HepG2 (cell line): ENCODE results near the gene BPIFB2. TPM values are rescaled to one million over a fixed set of nuclear protein-coding genes. Genes with fewer than 3 reads are reported as not detected.

Experiments used
- FIP1L1 ChIP-seq: fragments of 200-400 bp; formaldehyde crosslinking; IDR thresholded peaks from 2 replicates; pipeline ENCODE4 v1.6.1; 2018; ENCODE audit warnings: low read depth, mild to moderate bottlenecking, low read length, moderate library complexity, borderline replicate concordance; ENCODE audit not compliant: insufficient read depth
- FOXA1 ChIP-seq, 2 experiments: fragments of 450-650 bp in 1 of 2; sonication (generic) in 1 of 2; formaldehyde crosslinking in 1 of 2; IDR thresholded peaks; 2 replicates each; pipeline versions ENCODE4 v1.4.0 to v1.6.1; 2016 to 2020; ENCODE audit warnings: missing genetic modification reagents in 1 of 2
- NRL ChIP-seq: sonication (generic); formaldehyde crosslinking; IDR thresholded peaks from 2 replicates; pipeline ENCODE4 v1.5.0; 2020; ENCODE audit warnings: missing genetic modification reagents, mild to moderate bottlenecking, moderate library complexity, borderline replicate concordance
- RXRA ChIP-seq: sonication (generic); formaldehyde crosslinking; IDR thresholded peaks from 2 replicates; pipeline ENCODE4 v1.5.1; 2020; ENCODE audit warnings: missing genetic modification reagents
- SOX13 ChIP-seq, 3 experiments: fragments of 450-650 bp in 1 of 3; sonication (generic) in 1 of 3; formaldehyde crosslinking in 1 of 3; IDR thresholded peaks in 2 of 3; conservative IDR thresholded peaks in 1 of 3; 2 replicates each; pipeline versions ENCODE4 v1.5.0 to v1.6.1; 2016 to 2020; ENCODE audit warnings: antibody characterized with exemption in 1 of 3, mild to moderate bottlenecking in 1 of 3, missing compliant biosample characterization in 1 of 3, missing genetic modification reagents in 1 of 3, moderate library complexity in 1 of 3
- ZFX ChIP-seq: sonication (generic); formaldehyde crosslinking; IDR thresholded peaks from 2 replicates; pipeline ENCODE4 v1.4.0; 2020; ENCODE audit warnings: mild to moderate bottlenecking, low read depth, missing genetic modification reagents, moderate library complexity
- ZNF207 ChIP-seq: fragments of 450-650 bp; IDR thresholded peaks from 2 replicates; pipeline ENCODE4 v1.6.1; 2016; ENCODE audit warnings: antibody characterized with exemption, borderline replicate concordance
- ZNF484 ChIP-seq: sonication (generic); formaldehyde crosslinking; IDR thresholded peaks from 2 replicates; pipeline ENCODE4 v1.5.1; 2020; ENCODE audit warnings: mild to moderate bottlenecking, low read depth, missing genetic modification reagents, borderline replicate concordance
- ZNF546 ChIP-seq: sonication (generic); formaldehyde crosslinking; conservative IDR thresholded peaks from 2 replicates; pipeline ENCODE4 v1.8.1; 2023; ENCODE audit warnings: mild to moderate bottlenecking, missing genetic modification reagents
- ZNF619 ChIP-seq: sonication (generic); formaldehyde crosslinking; IDR thresholded peaks from 2 replicates; pipeline ENCODE4 v1.4.0; 2020; ENCODE audit warnings: mild to moderate bottlenecking, missing genetic modification reagents
- ZNF687 ChIP-seq: sonication (generic); formaldehyde crosslinking; IDR thresholded peaks from 2 replicates; pipeline ENCODE4 v1.5.1; 2020; ENCODE audit warnings: mild to moderate bottlenecking, missing genetic modification reagents, moderate library complexity
- ZNF7 ChIP-seq: IDR thresholded peaks from 2 replicates; pipeline ENCODE4 v1.6.1; 2016; ENCODE audit warnings: missing biosample characterization, missing genetic modification reagents
- polyA plus RNA-seq, 8 experiments: library from polyadenylated mRNA; depleted of rRNA in 3 of 8; stranded (reverse) in 7 of 8; unstranded in 1 of 8; fragments of >200 nt; fragmentation: Illumina TruSeq in 4 of 8; extraction: Trizol in 4 of 8; gene quantifications; 2 replicates each; pipeline versions ENCODE4 v1.2.1 to v1.2.3, GENCODE V29; 2011 to 2016; ENCODE audit warnings: low read depth in 4 of 8, missing spikeins in 1 of 8, mixed read lengths in 1 of 8; ENCODE audit not compliant: insufficient read depth in 1 of 8
- total RNA-seq, 5 experiments: library from RNA; depleted of rRNA; stranded (reverse); fragments of >200 nt; fragmentation: Illumina TruSeq; extraction: Trizol; gene quantifications; 2 replicates each; pipeline ENCODE4 v1.2.3, GENCODE V29; 2016; ENCODE audit warnings: low read depth in 1 of 5
- TF ChIP-seq, protein P1 (sequence below): sonication (generic); formaldehyde crosslinking; IDR thresholded peaks from 2 replicates; pipeline ENCODE4 v1.4.0; 2020; ENCODE audit warnings: missing genetic modification reagents
- TF ChIP-seq, protein P2 (sequence below): sonication (generic); formaldehyde crosslinking; IDR thresholded peaks from 2 replicates; pipeline ENCODE4 v1.4.0; 2020; ENCODE audit warnings: missing genetic modification reagents, borderline replicate concordance
- TF ChIP-seq, protein P3 (sequence below): IDR thresholded peaks from 2 replicates; pipeline ENCODE4 v1.6.1; 2016; ENCODE audit warnings: missing compliant biosample characterization, missing genetic modification reagents, borderline replicate concordance

Gene BPIFB2
- total and polyA plus RNA-seq, 2 of the 13 experiments (the other 11 are each of a cell fraction or from before 2014, with no cell fraction given), result 54.5 to 902 TPM

GRCh38 chr20:32982617-32983458, 24.7 kb upstream of the BPIFB2 start (continued):
- TF ChIP-seq ZNF687 (peak; percentile 37), NRL (peak; percentile 56; the same call in 1 of the 2 replicates), ZNF546 (CRISPR knock-in tag) (peak; percentile 82; the same call in 1 of the 2 replicates), ZNF619 (CRISPR knock-in tag) (no peak), SOX13 (IDR thresholded peaks at IDR 0.05) (no peak), SOX13 (CRISPR knock-in tag; conservative IDR thresholded peaks at IDR 0.05 in 1 of 2, IDR thresholded peaks at IDR 0.05 in 1 of 2) (peak in 1 of 2 experiments; percentile 58; a peak in 2 of 4 replicates), FOXA1 (IDR thresholded peaks at IDR 0.05) (no peak), FOXA1 (CRISPR knock-in tag; IDR thresholded peaks at IDR 0.05) (0 out of 2 replicates have a peak, but pooled peaks have one; percentile 22), ZNF207 (no peak), FIP1L1 (no peak), ZFX (CRISPR knock-in tag) (peak; percentile 46; the same call in 1 of the 2 replicates), RXRA (CRISPR knock-in tag) (peak; percentile 38), ZNF7 (0 out of 2 replicates have a peak, but pooled peaks have one; percentile 22), ZNF484 (no peak)
- TF ChIP-seq, protein P1, sequence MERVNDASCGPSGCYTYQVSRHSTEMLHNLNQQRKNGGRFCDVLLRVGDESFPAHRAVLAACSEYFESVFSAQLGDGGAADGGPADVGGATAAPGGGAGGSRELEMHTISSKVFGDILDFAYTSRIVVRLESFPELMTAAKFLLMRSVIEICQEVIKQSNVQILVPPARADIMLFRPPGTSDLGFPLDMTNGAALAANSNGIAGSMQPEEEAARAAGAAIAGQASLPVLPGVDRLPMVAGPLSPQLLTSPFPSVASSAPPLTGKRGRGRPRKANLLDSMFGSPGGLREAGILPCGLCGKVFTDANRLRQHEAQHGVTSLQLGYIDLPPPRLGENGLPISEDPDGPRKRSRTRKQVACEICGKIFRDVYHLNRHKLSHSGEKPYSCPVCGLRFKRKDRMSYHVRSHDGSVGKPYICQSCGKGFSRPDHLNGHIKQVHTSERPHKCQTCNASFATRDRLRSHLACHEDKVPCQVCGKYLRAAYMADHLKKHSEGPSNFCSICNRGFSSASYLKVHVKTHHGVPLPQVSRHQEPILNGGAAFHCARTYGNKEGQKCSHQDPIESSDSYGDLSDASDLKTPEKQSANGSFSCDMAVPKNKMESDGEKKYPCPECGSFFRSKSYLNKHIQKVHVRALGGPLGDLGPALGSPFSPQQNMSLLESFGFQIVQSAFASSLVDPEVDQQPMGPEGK (CRISPR knock-in tag), result peak; percentile 10; the same call in 1 of the 2 replicates
- TF ChIP-seq, protein P2, sequence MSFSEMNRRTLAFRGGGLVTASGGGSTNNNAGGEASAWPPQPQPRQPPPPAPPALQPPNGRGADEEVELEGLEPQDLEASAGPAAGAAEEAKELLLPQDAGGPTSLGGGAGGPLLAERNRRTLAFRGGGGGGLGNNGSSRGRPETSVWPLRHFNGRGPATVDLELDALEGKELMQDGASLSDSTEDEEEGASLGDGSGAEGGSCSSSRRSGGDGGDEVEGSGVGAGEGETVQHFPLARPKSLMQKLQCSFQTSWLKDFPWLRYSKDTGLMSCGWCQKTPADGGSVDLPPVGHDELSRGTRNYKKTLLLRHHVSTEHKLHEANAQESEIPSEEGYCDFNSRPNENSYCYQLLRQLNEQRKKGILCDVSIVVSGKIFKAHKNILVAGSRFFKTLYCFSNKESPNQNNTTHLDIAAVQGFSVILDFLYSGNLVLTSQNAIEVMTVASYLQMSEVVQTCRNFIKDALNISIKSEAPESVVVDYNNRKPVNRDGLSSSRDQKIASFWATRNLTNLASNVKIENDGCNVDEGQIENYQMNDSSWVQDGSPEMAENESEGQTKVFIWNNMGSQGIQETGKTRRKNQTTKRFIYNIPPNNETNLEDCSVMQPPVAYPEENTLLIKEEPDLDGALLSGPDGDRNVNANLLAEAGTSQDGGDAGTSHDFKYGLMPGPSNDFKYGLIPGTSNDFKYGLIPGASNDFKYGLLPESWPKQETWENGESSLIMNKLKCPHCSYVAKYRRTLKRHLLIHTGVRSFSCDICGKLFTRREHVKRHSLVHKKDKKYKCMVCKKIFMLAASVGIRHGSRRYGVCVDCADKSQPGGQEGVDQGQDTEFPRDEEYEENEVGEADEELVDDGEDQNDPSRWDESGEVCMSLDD (CRISPR knock-in tag), result no peak
- TF ChIP-seq, protein P3, sequence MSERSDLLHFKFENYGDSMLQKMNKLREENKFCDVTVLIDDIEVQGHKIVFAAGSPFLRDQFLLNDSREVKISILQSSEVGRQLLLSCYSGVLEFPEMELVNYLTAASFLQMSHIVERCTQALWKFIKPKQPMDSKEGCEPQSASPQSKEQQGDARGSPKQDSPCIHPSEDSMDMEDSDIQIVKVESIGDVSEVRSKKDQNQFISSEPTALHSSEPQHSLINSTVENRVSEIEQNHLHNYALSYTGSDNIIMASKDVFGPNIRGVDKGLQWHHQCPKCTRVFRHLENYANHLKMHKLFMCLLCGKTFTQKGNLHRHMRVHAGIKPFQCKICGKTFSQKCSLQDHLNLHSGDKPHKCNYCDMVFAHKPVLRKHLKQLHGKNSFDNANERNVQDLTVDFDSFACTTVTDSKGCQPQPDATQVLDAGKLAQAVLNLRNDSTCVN, result peak; percentile 88; the same call in 1 of the 2 replicates
